ENCODE results near the gene REV3L. TPM values are rescaled to one million over a fixed set of nuclear protein-coding genes. Genes with fewer than 3 reads are reported as not detected.
"Not testable (repeated sequence)": the region's sequence is repeated elsewhere in the genome, so short reads cannot be mapped to it uniquely, and the experiment has no call there.

The REV3L gene
- total and polyA plus RNA-seq, 12 donors: 16.8 to 45.7 (median 26.6) TPM

DNA sequence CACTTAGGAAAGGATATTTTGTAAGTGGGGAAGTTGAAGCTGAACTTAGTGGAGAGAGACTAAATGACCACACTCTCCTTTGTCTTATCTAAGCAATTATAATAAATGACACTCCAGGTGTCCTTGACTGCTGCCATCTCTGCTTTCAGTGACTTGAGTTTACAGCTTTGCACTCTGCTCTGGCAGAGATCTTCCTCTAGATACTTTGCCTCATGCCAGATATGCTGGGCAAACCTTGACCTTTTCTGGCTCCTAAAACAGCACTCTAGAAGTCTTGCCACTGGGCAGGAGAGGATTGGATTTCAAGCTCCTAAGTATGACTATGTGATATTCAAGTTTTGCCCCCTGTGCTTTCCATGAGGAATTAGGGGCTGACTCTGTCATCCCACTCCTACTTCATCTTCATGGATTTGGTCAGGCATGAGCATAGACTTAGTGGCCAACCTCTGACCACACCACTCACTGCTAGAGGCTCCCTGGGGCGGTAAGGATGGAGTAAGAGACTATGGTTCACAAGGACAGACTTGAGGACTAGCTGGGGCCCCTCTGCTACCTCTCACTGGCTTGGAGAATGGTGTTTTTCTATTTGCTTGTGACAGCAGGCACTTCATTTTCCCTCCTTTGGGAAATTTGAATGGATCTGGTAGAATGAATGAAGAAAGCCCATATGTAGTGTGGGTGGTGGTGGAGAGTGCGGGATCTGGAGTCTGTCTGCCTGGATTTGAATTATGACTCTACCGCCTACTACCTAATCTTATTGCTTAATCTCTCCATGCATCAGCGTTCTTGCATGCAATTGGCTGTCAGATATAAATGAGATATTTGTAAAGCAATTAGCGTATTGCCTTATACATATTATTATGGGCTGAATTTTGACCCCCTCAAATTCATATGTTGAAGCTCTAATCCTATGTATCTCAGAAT is 191.4 kb downstream of the REV3L start:
- WGBS, 4 donors: 84 to 90% (median 88%) methylated on average over 5 of the region's 5 CpGs
- no peaks in the 10 kb centered on the region for H3K9me3 ChIP-seq (replicated peaks in 1 of 3)
- H3K27me3 ChIP-seq: no peaks in the 10 kb centered on the region
- H3K36me3 ChIP-seq (replicated peaks in 1 of 2): no peaks in the 10 kb centered on the region
- intact Hi-C loops (cut with DNase I): no loop called here
- no peak overlapping the region for H3K4me3 ChIP-seq
- peaks cover 0 to 13% of the 10 kb centered on the region in 2 donors for H3K4me1 ChIP-seq (replicated peaks in 1 of 2)
- TF ChIP-seq POLR2A (IDR thresholded peaks at IDR 0.05): no peak
- TF ChIP-seq, protein P1, sequence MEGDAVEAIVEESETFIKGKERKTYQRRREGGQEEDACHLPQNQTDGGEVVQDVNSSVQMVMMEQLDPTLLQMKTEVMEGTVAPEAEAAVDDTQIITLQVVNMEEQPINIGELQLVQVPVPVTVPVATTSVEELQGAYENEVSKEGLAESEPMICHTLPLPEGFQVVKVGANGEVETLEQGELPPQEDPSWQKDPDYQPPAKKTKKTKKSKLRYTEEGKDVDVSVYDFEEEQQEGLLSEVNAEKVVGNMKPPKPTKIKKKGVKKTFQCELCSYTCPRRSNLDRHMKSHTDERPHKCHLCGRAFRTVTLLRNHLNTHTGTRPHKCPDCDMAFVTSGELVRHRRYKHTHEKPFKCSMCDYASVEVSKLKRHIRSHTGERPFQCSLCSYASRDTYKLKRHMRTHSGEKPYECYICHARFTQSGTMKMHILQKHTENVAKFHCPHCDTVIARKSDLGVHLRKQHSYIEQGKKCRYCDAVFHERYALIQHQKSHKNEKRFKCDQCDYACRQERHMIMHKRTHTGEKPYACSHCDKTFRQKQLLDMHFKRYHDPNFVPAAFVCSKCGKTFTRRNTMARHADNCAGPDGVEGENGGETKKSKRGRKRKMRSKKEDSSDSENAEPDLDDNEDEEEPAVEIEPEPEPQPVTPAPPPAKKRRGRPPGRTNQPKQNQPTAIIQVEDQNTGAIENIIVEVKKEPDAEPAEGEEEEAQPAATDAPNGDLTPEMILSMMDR (IDR thresholded peaks at IDR 0.05): no peak
- H3K27ac ChIP-seq: no peak overlapping the region
- DNase-seq: peak in 4 of 7 donors; percentile 13 to 70 (median 29)

DNA sequence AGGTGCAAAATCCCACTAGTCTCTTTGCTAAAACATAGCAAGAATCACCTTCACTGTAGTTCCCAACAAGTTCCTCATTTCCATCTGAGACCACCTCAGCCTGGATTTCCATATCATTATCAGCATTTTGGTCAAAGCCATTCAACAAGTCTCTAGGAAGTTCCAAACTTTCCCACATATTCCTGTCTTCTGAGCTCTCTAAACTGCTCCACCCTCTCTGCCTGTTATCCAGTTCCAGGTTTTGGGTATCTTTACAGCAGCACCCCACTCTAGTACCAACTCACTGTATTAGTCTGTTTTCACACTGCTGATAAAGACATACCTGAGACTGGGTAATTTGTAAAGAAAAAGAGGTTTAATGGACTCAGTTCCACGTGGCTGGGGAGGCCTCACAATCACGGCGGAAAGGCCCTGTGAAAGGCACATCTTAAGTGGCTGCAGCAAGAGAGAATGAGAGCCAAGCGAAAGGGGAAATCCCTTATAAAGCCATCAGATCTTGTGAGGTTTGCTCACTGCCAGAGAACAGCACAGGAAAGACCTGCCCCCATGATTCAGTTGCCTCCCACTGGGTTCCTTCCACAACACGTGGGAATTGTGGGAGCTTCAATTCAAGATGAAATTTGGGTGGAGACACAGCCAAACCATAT is 192.2 kb downstream of the REV3L start:
- WGBS, 4 donors: 60 to 78% (median 69%) methylated on average over 5 of the region's 5 CpGs
- H3K9me3 ChIP-seq (replicated peaks in 1 of 3); H3K27me3 ChIP-seq; H3K4me3 ChIP-seq; H3K27ac ChIP-seq; H3K36me3 ChIP-seq (replicated peaks in 1 of 2); intact Hi-C loops (cut with DNase I): not testable (repeated sequence)
- peak in 3 of 7 donors; percentile 19 to 54 (median 20) for DNase-seq
- H3K4me1 ChIP-seq (replicated peaks in 1 of 2): peaks cover 0 to 13% of the 10 kb centered on the region in 2 donors

DNA sequence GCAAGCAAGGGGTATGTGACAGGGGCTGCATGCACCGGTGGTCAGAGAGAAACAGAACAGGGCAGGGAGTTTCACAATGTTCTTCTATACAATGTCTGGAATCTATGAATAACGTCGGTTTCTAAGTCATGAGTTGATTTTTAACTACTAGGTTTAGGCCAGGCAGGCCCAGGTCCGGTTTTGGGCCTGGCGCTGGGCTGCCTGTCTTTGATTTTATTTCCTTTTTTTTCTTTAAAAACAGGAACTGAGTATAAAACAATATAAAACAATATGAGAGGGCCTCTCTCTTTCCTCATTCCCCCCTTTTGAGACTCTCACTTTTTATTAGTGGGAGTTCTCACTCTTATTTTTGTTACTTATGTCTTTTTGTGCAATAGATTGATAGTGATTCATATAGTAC is 198.7 kb downstream of the REV3L start:
- 73 to 86% (median 81%) methylated on average over 5 of the region's 5 CpGs for WGBS, 4 donors
- H3K4me3 ChIP-seq; DNase-seq; H3K9me3 ChIP-seq (replicated peaks in 1 of 3); intact Hi-C loops (cut with DNase I); H3K4me1 ChIP-seq (replicated peaks in 1 of 2); H3K36me3 ChIP-seq (replicated peaks in 1 of 2); H3K27ac ChIP-seq; H3K27me3 ChIP-seq: not testable (repeated sequence)

DNA sequence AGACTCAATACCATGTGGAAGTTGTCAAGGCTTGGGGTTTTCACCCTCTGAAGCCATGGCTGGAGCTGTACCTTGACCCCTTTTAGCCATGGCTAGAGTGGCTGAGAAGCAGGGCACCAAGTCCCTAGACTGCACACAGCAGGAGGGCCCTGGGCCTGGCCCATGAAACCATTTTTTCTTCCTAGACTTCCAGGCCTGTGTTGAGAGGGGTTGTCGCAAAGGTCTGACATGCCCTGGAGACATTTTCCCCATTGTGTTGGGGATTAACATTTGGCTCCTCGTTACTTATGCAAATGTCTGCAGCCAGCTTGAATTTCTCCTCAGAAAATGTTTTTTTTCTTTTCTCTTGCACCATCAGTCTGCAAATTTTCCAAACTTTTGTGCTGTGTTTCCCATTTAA is 199.3 kb downstream of the REV3L start:
- Histone ChIP-seq H3K27me3 (no peaks in the 10 kb centered on the region), H3K4me3 (no peak overlapping the region), H3K27ac (no peak overlapping the region), H3K4me1 (replicated peaks in 1 of 2) (no peaks in the 10 kb centered on the region), H3K36me3 (replicated peaks in 1 of 2) (peaks cover 0 to 2% of the 10 kb centered on the region in 2 donors), H3K9me3 (replicated peaks in 1 of 3) (no peaks in the 10 kb centered on the region)
- TF ChIP-seq, protein P1 (IDR thresholded peaks at IDR 0.05): no peak
- no peak for TF ChIP-seq POLR2A (IDR thresholded peaks at IDR 0.05)
- WGBS, 4 donors: 97 to 100% (median 97%) methylated on average over 2 of the region's 2 CpGs
- intact Hi-C loops (cut with DNase I): no loop called here
- DNase-seq: no peak

DNA sequence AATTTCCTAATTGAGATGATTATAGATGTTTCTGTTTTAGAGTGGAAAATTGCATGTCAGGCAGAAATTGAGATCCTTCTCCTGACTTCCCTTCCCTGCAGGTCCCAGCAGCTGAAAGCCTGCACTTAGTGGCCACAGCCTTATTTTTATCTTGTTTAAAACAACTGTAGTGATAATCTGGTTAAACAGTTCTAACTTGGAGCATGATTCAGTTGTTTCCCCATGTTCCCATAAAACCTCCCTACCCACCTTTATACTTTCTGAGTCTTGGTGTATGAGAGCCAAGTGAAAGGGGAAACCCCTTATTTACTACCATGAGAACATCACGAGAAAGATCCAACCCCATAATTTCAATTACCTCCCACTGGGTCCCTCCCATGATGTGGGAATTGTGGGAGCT is 200.5 kb downstream of the REV3L start:
- no peaks in the 10 kb centered on the region for H3K9me3 ChIP-seq (replicated peaks in 1 of 3)
- no peak for DNase-seq
- H3K4me3 ChIP-seq: no peak overlapping the region
- WGBS, 4 donors: 75 to 100% (median 94%) methylated on average over 1 of the region's 1 CpG
- intact Hi-C loops (cut with DNase I): no loop called here
- no peak for TF ChIP-seq POLR2A (IDR thresholded peaks at IDR 0.05)
- TF ChIP-seq, protein P1 (IDR thresholded peaks at IDR 0.05): no peak
- H3K4me1 ChIP-seq (replicated peaks in 1 of 2): no peaks in the 10 kb centered on the region
- no peaks in the 10 kb centered on the region for H3K27me3 ChIP-seq
- peaks cover 0 to 5% of the 10 kb centered on the region in 2 donors for H3K36me3 ChIP-seq (replicated peaks in 1 of 2)
- no peak overlapping the region for H3K27ac ChIP-seq

All from adrenal gland (tissue), 12 donors.